Endodermal cell (in vitro differentiated cells): Measurements from ENCODE around the gene TARDBP. TPM values are rescaled to one million over a fixed set of nuclear protein-coding genes. Genes with fewer than 3 reads are reported as not detected.

Experiments
- DNase-seq: peaks from one replicate; pipeline ENCODE4 v3.0.0-alpha.2; 2017
- H3K27ac ChIP-seq: 2 replicates; pipeline ENCODE4 v1.5.1; 2013; ENCODE audit warnings: mild to moderate bottlenecking, low read depth, low read length, moderate library complexity
- H3K27me3 ChIP-seq: 2 replicates; pipeline ENCODE4 v1.6.1; 2013; ENCODE audit warnings: mild to moderate bottlenecking, low read length, moderate library complexity; ENCODE audit not compliant: insufficient read depth, control insufficient read depth, poor library complexity, severe bottlenecking
- H3K36me3 ChIP-seq: 2 replicates; pipeline ENCODE4 v1.7.0; 2013; ENCODE audit warnings: mild to moderate bottlenecking, low read length, moderate library complexity; ENCODE audit not compliant: control insufficient read depth, insufficient read depth
- H3K4me1 ChIP-seq: one replicate; pipeline ENCODE4 v1.7.0; 2013; ENCODE audit warnings: low read length; ENCODE audit not compliant: control insufficient read depth, insufficient read depth
- H3K4me3 ChIP-seq: 2 replicates; pipeline ENCODE4 v1.5.1; 2013; ENCODE audit warnings: mild to moderate bottlenecking, low read length, moderate library complexity
- H3K9ac ChIP-seq: 2 replicates; pipeline ENCODE4 v1.6.1; 2013; ENCODE audit warnings: mild to moderate bottlenecking, low read length, moderate library complexity; ENCODE audit not compliant: poor library complexity, severe bottlenecking; ENCODE audit errors: extremely low read depth
- H3K9me3 ChIP-seq: 2 replicates; pipeline ENCODE4 v1.6.1; 2013; ENCODE audit warnings: mild to moderate bottlenecking, low read length, moderate library complexity; ENCODE audit not compliant: control insufficient read depth
- H3K27ac Mint-ChIP-seq: 2 replicates; pipeline ENCODE4 v1.8.0; 2020; ENCODE audit warnings: mixed read lengths
- H3K27me3 Mint-ChIP-seq: 2 replicates; pipeline ENCODE4 v1.8.0; 2021; ENCODE audit warnings: mild to moderate bottlenecking, mixed read lengths; ENCODE audit not compliant: insufficient read depth
- H3K36me3 Mint-ChIP-seq: 2 replicates; pipeline ENCODE4 v1.8.0; 2020; ENCODE audit warnings: low read depth, mixed read lengths
- H3K4me1 Mint-ChIP-seq: 2 replicates; pipeline ENCODE4 v1.8.0; 2020; ENCODE audit warnings: mixed read lengths
- H3K4me3 Mint-ChIP-seq: 2 replicates; pipeline ENCODE4 v1.8.0; 2020; ENCODE audit warnings: mild to moderate bottlenecking, moderate library complexity, mixed read lengths
- H3K9me3 Mint-ChIP-seq: 2 replicates; pipeline ENCODE4 v1.8.0; 2020; ENCODE audit warnings: mild to moderate bottlenecking, mixed read lengths
- CTCF ChIP-seq: fragments of 200-600 bp; sonication (generic); conservative IDR thresholded peaks from 2 replicates; pipeline ENCODE4 v1.5.0; 2021; ENCODE audit warnings: antibody characterized with exemption, mild to moderate bottlenecking
- WGBS, 2 experiments: methylation state at CpG; one replicate each; pipeline versions ENCODE4 v1.1.5 to v1.1.7; 2013; ENCODE audit warnings: missing lambda C conversion rate in 2 of 2, mixed read lengths in 1 of 2; ENCODE audit not compliant: insufficient coverage in 1 of 2, insufficient read length in 1 of 2; 5-methylcytosine and 5-hydroxymethylcytosine counted together
- total RNA-seq, 2 donors: library from RNA; stranded (reverse); fragmentation: NEBNext Ultra II Directional in 1 of 2; extraction: Animal tissue kit (Norgen Biotek cat#: 25700) in 1 of 2; gene quantifications; 2 replicates in 1 of 2; 3 replicates in 1 of 2; pipeline ENCODE4 v1.2.1, GENCODE V29; 2021

TARDBP gene
- total RNA-seq, 2 donors from 2014 or later = 203 to 216 TPM

GRCh38 chr1:11054666-11055065 is 42.2 kb downstream of the TARDBP start:
- Mint-ChIP-seq H3K4me1 (peaks cover 6% of the 10 kb centered on the region), H3K27me3 (no peaks in the 10 kb centered on the region), H3K27ac (no peak overlapping the region), H3K36me3 (peaks cover 24% of the 10 kb centered on the region), H3K9me3 (no peaks in the 10 kb centered on the region), H3K4me3 (no peak overlapping the region)
- no peak overlapping the region for H3K9ac ChIP-seq
- H3K27me3 ChIP-seq = no peaks in the 10 kb centered on the region
- no peak for TF ChIP-seq CTCF
- no peak for DNase-seq
- H3K4me1 ChIP-seq = peaks cover 3% of the 10 kb centered on the region
- H3K9me3 ChIP-seq = no peaks in the 10 kb centered on the region
- peaks cover 16% of the 10 kb centered on the region for H3K36me3 ChIP-seq
- H3K4me3 ChIP-seq = no peak overlapping the region
- H3K27ac ChIP-seq = no peak overlapping the region
- WGBS, 2 experiments = 95% methylated on average over 17 to 22 of the region's 22 CpGs

- H3K27ac Mint-ChIP-seq = no peak overlapping the region
- H3K27ac ChIP-seq = no peak overlapping the region
- no peak for DNase-seq
- H3K27me3 ChIP-seq = no peaks in the 10 kb centered on the region
- H3K9me3 Mint-ChIP-seq = no peaks in the 10 kb centered on the region
- H3K27me3 Mint-ChIP-seq = no peaks in the 10 kb centered on the region
- H3K4me1 Mint-ChIP-seq = peaks cover 8% of the 10 kb centered on the region
- peaks cover 16% of the 10 kb centered on the region for H3K36me3 ChIP-seq
- no peak overlapping the region for H3K4me3 Mint-ChIP-seq
- WGBS, 2 experiments = 94% methylated on average over 8 to 12 of the region's 12 CpGs
- no peak overlapping the region for H3K9ac ChIP-seq
- peaks cover 3% of the 10 kb centered on the region for H3K4me1 ChIP-seq
- H3K36me3 Mint-ChIP-seq = peaks cover 24% of the 10 kb centered on the region
- no peak for TF ChIP-seq CTCF
- no peak overlapping the region for H3K4me3 ChIP-seq
- no peaks in the 10 kb centered on the region for H3K9me3 ChIP-seq
Observed at GRCh38 chr1:11055676-11056075, 43.2 kb downstream of the TARDBP start.

GRCh38 chr1:11056504-11056903 is 44.0 kb downstream of the TARDBP start:
- 94 to 100% methylated on average over 6 to 7 of the region's 7 CpGs for WGBS, 2 experiments
- Histone ChIP-seq H3K9me3 (no peaks in the 10 kb centered on the region), H3K27ac (no peak overlapping the region), H3K9ac (no peak overlapping the region), H3K4me1 (peaks cover 3% of the 10 kb centered on the region), H3K27me3 (no peaks in the 10 kb centered on the region), H3K4me3 (no peak overlapping the region), H3K36me3 (peaks cover 17% of the 10 kb centered on the region)
- Mint-ChIP-seq H3K4me1 (peaks cover 11% of the 10 kb centered on the region), H3K4me3 (no peak overlapping the region), H3K36me3 (peaks cover 24% of the 10 kb centered on the region), H3K27me3 (no peaks in the 10 kb centered on the region), H3K27ac (no peak overlapping the region), H3K9me3 (no peaks in the 10 kb centered on the region)
- DNase-seq = no peak
- no peak for TF ChIP-seq CTCF
